ENCODE results near the gene ZNF805.

Gene ZNF805

GRCh38 chr19:57262044-57262443 is 21.6 kb downstream of the ZNF805 start:
- H3K4me2 ChIP-seq (ENCODE audit: low read length), result no peak overlapping the region
- no peak overlapping the region for H2AFZ ChIP-seq (ENCODE audit: low read depth, low read length)
- no peak for TF ChIP-seq CTCF (IDR thresholded peaks at IDR 0.05; ENCODE audit: low read depth, low read length)
- no peak for TF ChIP-seq EZH2phosphoT487 (IDR thresholded peaks at IDR 0.05; ENCODE audit: low read depth)

GRCh38 chr19:57263244-57263741 is 22.9 kb downstream of the ZNF805 start:
- Histone ChIP-seq H3K27ac (ENCODE audit: low read length) (no peak overlapping the region), H4K20me1 (ENCODE audit: insufficient read depth, low read length) (no peaks in the 10 kb centered on the region), H2AFZ (ENCODE audit: low read depth, low read length) (no peak overlapping the region), H3K27me3 (ENCODE audit: low read depth, low read length) (no peaks in the 10 kb centered on the region), H3K36me3 (replicated peaks; ENCODE audit: low read depth, low read length) (peaks cover 22% of the 10 kb centered on the region), H3K4me2 (ENCODE audit: low read length) (no peak overlapping the region), H3K9ac (ENCODE audit: low read length) (no peak overlapping the region), H3K79me2 (ENCODE audit: low read length) (peaks cover 4% of the 10 kb centered on the region; the same call in 1 of the 2 replicates), H3K4me1 (ENCODE audit: low read length) (peaks cover 23% of the 10 kb centered on the region), H3K9me3 (ENCODE audit: insufficient read depth, low read length) (no peaks in the 10 kb centered on the region), H3K4me3 (ENCODE audit: low read length) (no peak overlapping the region)
- TF ChIP-seq CTCF (IDR thresholded peaks at IDR 0.05; ENCODE audit: low read depth, low read length) (no peak), EZH2phosphoT487 (IDR thresholded peaks at IDR 0.05; ENCODE audit: low read depth) (no peak)

More at GRCh38 chr19:57262044-57262443, 21.6 kb downstream of the ZNF805 start:
- no peak overlapping the region for H3K27ac ChIP-seq (ENCODE audit: low read length)
- H4K20me1 ChIP-seq (ENCODE audit: insufficient read depth, low read length), result no peaks in the 10 kb centered on the region
- H3K27me3 ChIP-seq (ENCODE audit: low read depth, low read length), result no peaks in the 10 kb centered on the region
- peaks cover 7% of the 10 kb centered on the region for H3K79me2 ChIP-seq (ENCODE audit: low read length)
- H3K4me1 ChIP-seq (ENCODE audit: low read length), result peaks cover 12% of the 10 kb centered on the region
- no peak overlapping the region for H3K4me3 ChIP-seq (ENCODE audit: low read length)
- H3K36me3 ChIP-seq (replicated peaks; ENCODE audit: low read depth, low read length), result peaks cover 21% of the 10 kb centered on the region
- no peak overlapping the region for H3K9ac ChIP-seq (ENCODE audit: low read length)
- no peaks in the 10 kb centered on the region for H3K9me3 ChIP-seq (ENCODE audit: insufficient read depth, low read length)

- no peaks in the 10 kb centered on the region; the same call in 1 of the 2 replicates for H3K9me3 ChIP-seq (ENCODE audit: insufficient read depth, low read length)
- no peaks in the 10 kb centered on the region for H3K27me3 ChIP-seq (ENCODE audit: low read depth, low read length)
- peaks cover 22% of the 10 kb centered on the region for H3K36me3 ChIP-seq (replicated peaks; ENCODE audit: low read depth, low read length)
- peaks cover 61% of the 10 kb centered on the region for H3K4me1 ChIP-seq (ENCODE audit: low read length)
- H3K4me3 ChIP-seq (ENCODE audit: low read length), result peak overlapping the region; percentile 3; the same call in 1 of the 2 replicates
- 0 out of 2 replicates have a peak, but pooled peaks cover 6% of the 10 kb centered on the region for H3K79me2 ChIP-seq (ENCODE audit: low read length)
- TF ChIP-seq CTCF (IDR thresholded peaks at IDR 0.05; ENCODE audit: low read depth, low read length), result no peak
- no peak for TF ChIP-seq EZH2phosphoT487 (IDR thresholded peaks at IDR 0.05; ENCODE audit: low read depth)
- peak overlapping the region; percentile 7; the same call in 1 of the 2 replicates for H3K9ac ChIP-seq (ENCODE audit: low read length)
- H3K27ac ChIP-seq (ENCODE audit: low read length), result peak overlapping the region; percentile 66
- no peak overlapping the region for H2AFZ ChIP-seq (ENCODE audit: low read depth, low read length)
- peak overlapping the region; percentile 68 for H3K4me2 ChIP-seq (ENCODE audit: low read length)
- no peaks in the 10 kb centered on the region for H4K20me1 ChIP-seq (ENCODE audit: insufficient read depth, low read length)
Measured at GRCh38 chr19:57267291-57267690, 26.9 kb downstream of the ZNF805 start.

GRCh38 chr19:57269515-57270250 is 29.3 kb downstream of the ZNF805 start:
- Histone ChIP-seq H2AFZ (ENCODE audit: low read depth, low read length) (no peak overlapping the region), H4K20me1 (ENCODE audit: insufficient read depth, low read length) (no peaks in the 10 kb centered on the region), H3K4me1 (ENCODE audit: low read length) (peaks cover 84% of the 10 kb centered on the region), H3K27ac (ENCODE audit: low read length) (peak overlapping the region; percentile 93), H3K27me3 (ENCODE audit: low read depth, low read length) (no peaks in the 10 kb centered on the region), H3K9ac (ENCODE audit: low read length) (peak overlapping the region; percentile 53), H3K9me3 (ENCODE audit: insufficient read depth, low read length) (no peaks in the 10 kb centered on the region; the same call in 1 of the 2 replicates), H3K4me3 (ENCODE audit: low read length) (peak overlapping the region; percentile 43), H3K79me2 (ENCODE audit: low read length) (0 out of 2 replicates have a peak, but pooled peaks cover 6% of the 10 kb centered on the region), H3K36me3 (replicated peaks; ENCODE audit: low read depth, low read length) (peaks cover 28% of the 10 kb centered on the region), H3K4me2 (ENCODE audit: low read length) (peak overlapping the region; percentile 66)
- TF ChIP-seq CTCF (IDR thresholded peaks at IDR 0.05; ENCODE audit: low read depth, low read length) (no peak), EZH2phosphoT487 (IDR thresholded peaks at IDR 0.05; ENCODE audit: low read depth) (no peak)

Data from OCI-LY3 (cell line).